ENCODE data around the gene SLC7A9. TPM values are rescaled to one million over a fixed set of nuclear protein-coding genes. Genes with fewer than 3 reads are reported as not detected.

The SLC7A9 gene
- total RNA-seq (2014; rRNA removed; shearing (Covaris generic)), result not detected in 2 replicates
- 0.19 and 0.21 TPM in 2 replicates for polyA plus RNA-seq (2016; fragmentation: Nextera tagmentation; extraction: Ambion mirVana)
- long read RNA-seq, result 0 reads

- H3K4me3 Mint-ChIP-seq, result no peak within 1 kb of the TSS
- no peaks in the 10 kb centered on the region for H3K36me3 Mint-ChIP-seq (ENCODE audit: low read depth)
- Histone ChIP-seq H2AFZ (peak within 1 kb of the TSS; percentile 89), H3K36me3 (ENCODE audit: insufficient read depth) (no peaks in the 10 kb centered on the region), H3K27me3 (ENCODE audit: insufficient read depth) (no peaks in the 10 kb centered on the region), H3K4me3 (no peak within 1 kb of the TSS), H3K9me2 (ENCODE audit: insufficient read depth) (no peaks in the 10 kb centered on the region; the same call in 1 of the 2 replicates), H3F3A (replicated peaks; ENCODE audit: low read depth) (no peaks in the 10 kb centered on the region), H3K4me1 (ENCODE audit: insufficient read depth) (no peaks in the 10 kb centered on the region), H4K20me1 (replicated peaks; ENCODE audit: insufficient read depth) (no peaks in the 10 kb centered on the region), H3K79me2 (replicated peaks; ENCODE audit: insufficient read depth) (no peaks in the 10 kb centered on the region), H3K4me2 (no peak within 1 kb of the TSS), H3K27ac (ENCODE audit: low read depth) (no peak within 1 kb of the TSS)
- ATAC-seq, result no peak
- no peak within 1 kb of the TSS; the same call in 1 of the 2 replicates for H3K27ac Mint-ChIP-seq
- DNase-seq (ENCODE audit: low spot score), result no peak
- TF ChIP-seq ETS1 (IDR thresholded peaks at IDR 0.05) (no peak), CTCF (conservative IDR thresholded peaks at IDR 0.05; ENCODE audit: low read depth in 2 of 2) (no peak), NANOG (IDR thresholded peaks at IDR 0.05; ENCODE audit: borderline replicate concordance) (no peak), ZNF462 (CRISPR knock-in tag; IDR thresholded peaks at IDR 0.05) (no peak)
- H3K9me3 Mint-ChIP-seq, result no peaks in the 10 kb centered on the region
- peaks cover 2% of the 10 kb centered on the region for H3K27me3 Mint-ChIP-seq (ENCODE audit: insufficient read depth, low read depth, poor library complexity)
- H3K4me1 Mint-ChIP-seq, result peaks cover 4% of the 10 kb centered on the region; the same call in 2 of the 3 replicates
Observed at GRCh38 chr19:32869369-32869965, at the start of gene SLC7A9. Gene SLC7A9 (minus strand): TSS chr19:32869767. CDS start chr19:32868534, 1,233 bp downstream.

All from GM23338 (cell line).